ENCODE results near the gene NNMT. TPM values are rescaled to one million over a fixed set of nuclear protein-coding genes. Genes with fewer than 3 reads are reported as not detected.

NNMT gene
- polyA plus RNA-seq, 1 of the 3 experiments (the other 2 are of a cell fraction) = 84.6 TPM

- peaks cover 25 to 39% of the 10 kb centered on the region in 2 experiments for H3K36me3 ChIP-seq (replicated peaks in 1 of 2; ENCODE audit: control insufficient read depth in 1 of 2, insufficient read depth in 2 of 2, low read length in 1 of 2)
- H3K9ac ChIP-seq = peak overlapping the region; percentile 85
- 39% methylated on average over 7 of the region's 7 CpGs for WGBS (ENCODE audit: low lambda C conversion rate)
- ChIA-PET CTCF (interaction anchor here (1.0 kb wide), 1 partner anchor 16 kb away, joined by 3 read pairs; no protein-coding TSS in a partner anchor), POLR2A (no interaction called here)
- no peaks in the 10 kb centered on the region for H4K20me1 ChIP-seq (ENCODE audit: insufficient read depth)
- peak overlapping the region; percentile 57; the same call in 1 of the 2 replicates for H2AFZ ChIP-seq (ENCODE audit: low read depth)
- H3K79me2 ChIP-seq (ENCODE audit: insufficient read depth) = peaks cover 48% of the 10 kb centered on the region
- peak overlapping the region; percentile 56 to 64 for H3K4me3 ChIP-seq (ENCODE audit: low read depth in 2 of 2, low read length in 1 of 2)
- H3K4me2 ChIP-seq = peak overlapping the region; percentile 76
- H3F3A ChIP-seq (replicated peaks; ENCODE audit: insufficient read depth) = peaks cover 48% of the 10 kb centered on the region
- H3K9me2 ChIP-seq = no peaks in the 10 kb centered on the region
- no peaks in the 10 kb centered on the region for H3K27me3 ChIP-seq (ENCODE audit: insufficient read depth)
- H3K27ac ChIP-seq (ENCODE audit: low read depth in 2 of 2, low read length in 1 of 2) = peak overlapping the region; percentile 94 to 100
- H3K4me1 ChIP-seq (ENCODE audit: control insufficient read depth in 1 of 2, insufficient read depth in 2 of 2, low read depth in 1 of 2, low read length in 1 of 2) = peaks cover 2 to 4% of the 10 kb centered on the region in 2 experiments; a peak in 3 of 4 replicates
- TF ChIP-seq ZBTB33 (IDR thresholded peaks at IDR 0.05; ENCODE audit: borderline replicate concordance, low read depth) (no peak), GABPA (IDR thresholded peaks at IDR 0.05; ENCODE audit: low read depth) (no peak), RFX5 (IDR thresholded peaks at IDR 0.05; ENCODE audit: low read length) (no peak), MAX (IDR thresholded peaks at IDR 0.05; ENCODE audit: low read depth) (no peak), EZH2phosphoT487 (IDR thresholded peaks at IDR 0.05; ENCODE audit: borderline replicate concordance, low read depth) (no peak), REST (IDR thresholded peaks at IDR 0.05; ENCODE audit: low read depth, low read length) (no peak), TCF12 (IDR thresholded peaks at IDR 0.05) (no peak), USF2 (IDR thresholded peaks at IDR 0.05; ENCODE audit: borderline replicate concordance, low read depth, low read length) (no peak), JUND (IDR thresholded peaks at IDR 0.05) (no peak), RXRA (IDR thresholded peaks at IDR 0.05; ENCODE audit: borderline replicate concordance, low read depth) (no peak), NFIC (IDR thresholded peaks at IDR 0.05; ENCODE audit: borderline replicate concordance) (no peak), YY1 (IDR thresholded peaks at IDR 0.05; ENCODE audit: low read depth) (no peak), FOSL2 (IDR thresholded peaks at IDR 0.05; ENCODE audit: borderline replicate concordance, low read depth) (peak; percentile 12; the same call in 1 of the 2 replicates), IRF3 (IDR thresholded peaks at IDR 0.05; ENCODE audit: low read depth, low read length) (no peak), POLR2AphosphoS5 (IDR thresholded peaks at IDR 0.05; ENCODE audit: low read depth, low read length) (peak; percentile 4; the same call in 1 of the 2 replicates), ELF1 (IDR thresholded peaks at IDR 0.05) (no peak)
- peaks cover 12% of the 10 kb centered on the region; the same call in 1 of the 2 replicates for H3K9me3 ChIP-seq
- no peak for DNase-seq
Measured at GRCh38 chr11:114296605-114297372, 590 bp downstream of the NNMT start.
